Measurements from ENCODE around the gene BCO2.

Gene BCO2

GRCh38 chr11:112249871-112250610 is 74.7 kb downstream of the BCO2 start:
- DNase-seq (ENCODE audit: low read depth), result no peak

- no peak for DNase-seq (ENCODE audit: low read depth)
Observed at GRCh38 chr11:112253605-112254242, 78.4 kb downstream of the BCO2 start.

GRCh38 chr11:112255067-112255720 is 79.9 kb downstream of the BCO2 start:
- DNase-seq (ENCODE audit: low read depth), result no peak

- no peak for DNase-seq (ENCODE audit: low read depth)
Observed at GRCh38 chr11:112260490-112260889, 85.2 kb downstream of the BCO2 start, which contains the start of gene PLET1. TSS of gene PLET1 (minus strand) at chr11:112260860. CDS start at chr11:112260589, 271 bp downstream.

- DNase-seq (ENCODE audit: low read depth), result no peak
Observed at GRCh38 chr11:112265659-112266409, 90.5 kb downstream of the BCO2 start.

- DNase-seq (ENCODE audit: low read depth), result no peak
Observed at GRCh38 chr11:112266410-112266778, 91.1 kb downstream of the BCO2 start.

- no peak for DNase-seq (ENCODE audit: low read depth)
Observed at GRCh38 chr11:112267188-112267591, 91.9 kb downstream of the BCO2 start.

GRCh38 chr11:112268406-112268805 is 93.1 kb downstream of the BCO2 start:
- no peak for DNase-seq (ENCODE audit: low read depth)
